ENCODE measurements around the gene MMP27. TPM values are rescaled to one million over a fixed set of nuclear protein-coding genes. Genes with fewer than 3 reads are reported as not detected.

MMP27 gene
- total RNA-seq, 1 donor from 2014 or later, result not detected

DNA sequence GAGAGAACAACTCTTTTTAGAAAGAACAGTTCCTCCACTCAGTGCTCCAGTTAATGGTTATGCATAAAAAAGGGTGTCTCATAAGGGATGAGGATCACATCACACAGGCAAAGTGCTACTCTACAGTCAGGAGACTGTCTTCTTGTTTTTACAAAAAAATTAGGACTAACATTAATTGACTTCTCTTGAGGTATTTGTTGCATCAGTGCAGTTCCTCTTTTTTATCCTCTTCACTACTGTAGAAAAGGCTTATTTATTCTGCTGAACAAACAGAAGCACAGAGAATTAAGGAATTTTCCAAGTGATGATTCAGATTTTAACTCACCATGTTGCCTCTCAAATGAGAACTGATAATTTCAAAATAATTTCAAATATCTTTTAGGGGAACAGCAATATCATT lies 17.3 kb upstream of the MMP27 start:
- TF ChIP-seq, protein P1, sequence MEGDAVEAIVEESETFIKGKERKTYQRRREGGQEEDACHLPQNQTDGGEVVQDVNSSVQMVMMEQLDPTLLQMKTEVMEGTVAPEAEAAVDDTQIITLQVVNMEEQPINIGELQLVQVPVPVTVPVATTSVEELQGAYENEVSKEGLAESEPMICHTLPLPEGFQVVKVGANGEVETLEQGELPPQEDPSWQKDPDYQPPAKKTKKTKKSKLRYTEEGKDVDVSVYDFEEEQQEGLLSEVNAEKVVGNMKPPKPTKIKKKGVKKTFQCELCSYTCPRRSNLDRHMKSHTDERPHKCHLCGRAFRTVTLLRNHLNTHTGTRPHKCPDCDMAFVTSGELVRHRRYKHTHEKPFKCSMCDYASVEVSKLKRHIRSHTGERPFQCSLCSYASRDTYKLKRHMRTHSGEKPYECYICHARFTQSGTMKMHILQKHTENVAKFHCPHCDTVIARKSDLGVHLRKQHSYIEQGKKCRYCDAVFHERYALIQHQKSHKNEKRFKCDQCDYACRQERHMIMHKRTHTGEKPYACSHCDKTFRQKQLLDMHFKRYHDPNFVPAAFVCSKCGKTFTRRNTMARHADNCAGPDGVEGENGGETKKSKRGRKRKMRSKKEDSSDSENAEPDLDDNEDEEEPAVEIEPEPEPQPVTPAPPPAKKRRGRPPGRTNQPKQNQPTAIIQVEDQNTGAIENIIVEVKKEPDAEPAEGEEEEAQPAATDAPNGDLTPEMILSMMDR (conservative IDR thresholded peaks at IDR 0.05), result no peak
- Mint-ChIP-seq H3K27ac (no peak overlapping the region), H3K4me1 (ENCODE audit: unreplicated experiment) (no peaks in the 10 kb centered on the region), H3K4me3 (no peak overlapping the region), H3K9me3 (no peaks in the 10 kb centered on the region), H3K27me3 (peaks cover 3% of the 10 kb centered on the region), H3K36me3 (no peaks in the 10 kb centered on the region)
- no peak for DNase-seq (ENCODE audit: extremely low spot score, unreplicated experiment)

DNA sequence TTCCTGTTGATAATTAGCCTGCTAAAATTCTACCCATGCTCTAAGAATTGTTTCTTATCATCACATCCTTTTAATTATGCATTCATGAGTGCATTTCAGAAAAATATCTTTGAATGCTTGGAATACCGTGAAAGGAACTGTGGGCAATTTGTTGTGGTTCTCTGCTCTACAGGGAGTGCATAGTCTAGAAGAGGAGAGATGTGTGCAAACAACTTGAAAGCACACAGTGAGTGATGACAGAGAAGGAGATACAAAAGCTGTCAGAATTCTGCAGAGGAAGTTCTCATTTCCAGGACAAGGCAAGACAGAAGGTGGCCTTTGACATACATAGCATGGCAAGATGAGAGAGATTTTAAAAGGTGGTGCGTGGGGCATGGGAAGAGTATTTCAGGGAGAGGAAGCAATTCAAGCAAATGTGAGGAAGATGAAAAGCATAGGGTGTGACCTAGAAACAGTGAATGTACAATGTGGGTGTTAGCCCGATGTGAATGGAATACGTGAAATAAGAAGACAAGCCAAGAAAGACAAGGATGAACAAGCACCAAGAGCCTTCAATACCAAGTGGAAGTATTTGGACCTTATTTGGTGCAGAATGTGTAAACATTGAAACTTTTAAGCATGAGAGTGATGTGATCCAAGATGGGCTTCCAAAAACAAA lies 14.2 kb upstream of the MMP27 start:
- TF ChIP-seq, protein P1 (conservative IDR thresholded peaks at IDR 0.05), result no peak
- no peak overlapping the region for H3K4me3 Mint-ChIP-seq
- no peak overlapping the region for H3K27ac Mint-ChIP-seq
- H3K9me3 Mint-ChIP-seq, result no peaks in the 10 kb centered on the region
- H3K4me1 Mint-ChIP-seq (ENCODE audit: unreplicated experiment), result no peaks in the 10 kb centered on the region
- no peak for DNase-seq (ENCODE audit: extremely low spot score, unreplicated experiment)
- H3K27me3 Mint-ChIP-seq, result peaks cover 3% of the 10 kb centered on the region
- no peaks in the 10 kb centered on the region for H3K36me3 Mint-ChIP-seq

DNA sequence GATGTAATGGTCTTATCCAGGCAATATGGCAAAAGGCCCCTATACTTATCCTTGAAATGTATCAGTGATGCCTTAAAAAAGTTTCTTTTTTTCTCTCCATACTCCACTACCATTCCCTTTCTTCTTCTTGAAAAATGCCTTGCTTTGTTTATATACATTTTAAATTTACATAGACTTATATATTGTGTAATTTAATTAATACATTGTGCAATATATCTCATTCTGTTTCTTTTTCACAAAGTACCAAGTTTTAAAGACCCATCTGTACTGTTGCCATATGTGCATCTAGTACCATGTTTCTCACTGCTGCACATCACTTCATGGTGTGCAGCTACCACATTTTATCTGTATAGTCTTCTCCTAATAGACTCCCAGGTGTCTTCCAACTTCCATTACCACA lies 11.7 kb upstream of the MMP27 start:
- TF ChIP-seq, protein P1 (conservative IDR thresholded peaks at IDR 0.05), result no peak
- Mint-ChIP-seq H3K4me1 (ENCODE audit: unreplicated experiment) (no peaks in the 10 kb centered on the region), H3K27me3 (peaks cover 3% of the 10 kb centered on the region), H3K9me3 (no peaks in the 10 kb centered on the region), H3K36me3 (no peaks in the 10 kb centered on the region), H3K4me3 (no peak overlapping the region), H3K27ac (no peak overlapping the region)
- no peak for DNase-seq (ENCODE audit: extremely low spot score, unreplicated experiment)

DNA sequence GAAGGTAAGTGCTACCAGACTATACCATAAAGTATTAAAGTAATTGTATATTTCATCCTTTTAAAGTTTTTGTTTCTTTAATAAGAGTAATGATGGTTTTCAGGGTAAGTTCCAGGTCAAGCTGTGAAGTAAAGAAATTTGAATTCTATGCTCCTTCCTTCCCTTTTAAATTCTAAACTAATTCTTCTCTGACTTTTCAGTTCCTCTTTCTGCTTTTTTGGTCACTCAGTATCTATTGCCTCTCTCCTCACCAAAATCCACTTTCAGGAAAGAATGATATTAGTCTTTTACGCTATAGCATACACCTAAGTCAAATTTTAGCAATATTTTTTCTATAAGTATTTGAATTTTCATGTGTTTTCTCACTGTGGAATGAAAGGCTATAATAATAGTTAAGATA lies 11.0 kb upstream of the MMP27 start:
- no peak overlapping the region for H3K27ac Mint-ChIP-seq
- DNase-seq (ENCODE audit: extremely low spot score, unreplicated experiment), result no peak
- H3K27me3 Mint-ChIP-seq, result peaks cover 3% of the 10 kb centered on the region
- no peaks in the 10 kb centered on the region for H3K9me3 Mint-ChIP-seq
- H3K36me3 Mint-ChIP-seq, result no peaks in the 10 kb centered on the region
- TF ChIP-seq, protein P1 (conservative IDR thresholded peaks at IDR 0.05), result no peak
- no peaks in the 10 kb centered on the region for H3K4me1 Mint-ChIP-seq (ENCODE audit: unreplicated experiment)
- H3K4me3 Mint-ChIP-seq, result no peak overlapping the region

DNA sequence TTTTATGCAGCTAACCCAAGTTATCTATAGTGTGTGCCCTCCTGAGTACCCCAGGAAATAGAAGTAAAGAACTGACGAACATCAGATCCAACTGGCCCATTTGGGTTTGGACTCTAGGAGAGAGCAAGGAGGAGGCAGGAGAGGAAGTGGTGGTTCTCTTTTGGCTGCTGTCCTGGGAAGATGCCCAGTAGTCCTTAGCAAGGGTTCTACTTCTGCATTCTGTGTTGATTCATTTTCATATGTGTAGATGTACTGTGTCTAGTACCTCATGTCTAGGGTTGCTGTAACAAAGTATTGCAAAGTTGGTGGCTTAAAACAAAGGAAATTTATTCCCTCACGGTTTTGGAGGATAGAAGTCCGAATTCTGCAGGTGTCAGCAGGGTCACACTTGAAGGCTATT lies 6.6 kb upstream of the MMP27 start:
- TF ChIP-seq, protein P1 (conservative IDR thresholded peaks at IDR 0.05), result no peak
- no peaks in the 10 kb centered on the region for H3K36me3 Mint-ChIP-seq
- H3K27me3 Mint-ChIP-seq, result no peaks in the 10 kb centered on the region
- no peak overlapping the region for H3K27ac Mint-ChIP-seq
- DNase-seq (ENCODE audit: extremely low spot score, unreplicated experiment), result no peak
- H3K9me3 Mint-ChIP-seq, result no peaks in the 10 kb centered on the region
- no peak overlapping the region for H3K4me3 Mint-ChIP-seq
- H3K4me1 Mint-ChIP-seq (ENCODE audit: unreplicated experiment), result no peaks in the 10 kb centered on the region

All from type B pancreatic cell (in vitro differentiated cells).